ENCODE results near the gene STON2. TPM values are rescaled to one million over a fixed set of nuclear protein-coding genes. Genes with fewer than 3 reads are reported as not detected.

Gene STON2
- total RNA-seq, 3 donors from 2014 or later (not counting 1 experiment from before 2014, with no cell fraction given), result 1.7 to 4.8 (median 3.8) TPM

- no peaks in the 10 kb centered on the region for H3K9me3 Mint-ChIP-seq
- no peak for TF ChIP-seq CTCF (IDR thresholded peaks at IDR 0.05)
- Histone ChIP-seq H3K36me3 (ENCODE audit: control insufficient read depth, insufficient read depth, low read length) (no peaks in the 10 kb centered on the region), H3K4me3 (ENCODE audit: low read length) (no peak overlapping the region), H3K4me1 (ENCODE audit: control insufficient read depth, insufficient read depth, low read length) (no peaks in the 10 kb centered on the region), H3K27me3 (ENCODE audit: control insufficient read depth, insufficient read depth, low read length) (peaks cover 6% of the 10 kb centered on the region), H3K9me3 (ENCODE audit: control insufficient read depth, insufficient read depth, low read length) (no peaks in the 10 kb centered on the region), H3K27ac (ENCODE audit: low read length) (no peak overlapping the region)
- no peaks in the 10 kb centered on the region for H3K4me1 Mint-ChIP-seq
- H3K27me3 Mint-ChIP-seq (ENCODE audit: low read depth in 2 of 2), result peaks cover 37 to 51% of the 10 kb centered on the region in 2 donors
- ATAC-seq, result no peak
- H3K4me3 Mint-ChIP-seq, result no peak overlapping the region
- H3K36me3 Mint-ChIP-seq, result no peaks in the 10 kb centered on the region
- intact Hi-C loops (cut with micrococcal nuclease), result no loop called here
- WGBS (ENCODE audit: insufficient coverage), result 95% methylated on average over 1 of the region's 1 CpG
- no peak for DNase-seq
- H3K27ac Mint-ChIP-seq, result no peak overlapping the region
These were observed 28.9 kb upstream of the STON2 start for GRCh38 chr14:81429028-81429427.

- ATAC-seq, result no peak
- H3K9me3 Mint-ChIP-seq, result no peaks in the 10 kb centered on the region
- H3K27ac ChIP-seq (ENCODE audit: low read length), result no peak overlapping the region
These were observed 27.4 kb upstream of the STON2 start for GRCh38 chr14:81427348-81428058.

GRCh38 chr14:81423504-81423903, 23.4 kb upstream of the STON2 start:
- Mint-ChIP-seq H3K4me1 (no peaks in the 10 kb centered on the region), H3K4me3 (no peak overlapping the region), H3K9me3 (no peaks in the 10 kb centered on the region), H3K27me3 (ENCODE audit: low read depth in 2 of 2) (peaks cover 14 to 24% of the 10 kb centered on the region in 2 donors), H3K27ac (no peak overlapping the region), H3K36me3 (no peaks in the 10 kb centered on the region)
- Histone ChIP-seq H3K9me3 (ENCODE audit: control insufficient read depth, insufficient read depth, low read length) (no peaks in the 10 kb centered on the region), H3K27ac (ENCODE audit: low read length) (no peak overlapping the region), H3K27me3 (ENCODE audit: control insufficient read depth, insufficient read depth, low read length) (no peaks in the 10 kb centered on the region), H3K4me1 (ENCODE audit: control insufficient read depth, insufficient read depth, low read length) (no peaks in the 10 kb centered on the region), H3K4me3 (ENCODE audit: low read length) (no peak overlapping the region), H3K36me3 (ENCODE audit: control insufficient read depth, insufficient read depth, low read length) (no peaks in the 10 kb centered on the region)
- intact Hi-C loops (cut with micrococcal nuclease), result no loop called here
- 53% methylated on average over 6 of the region's 6 CpGs for WGBS (ENCODE audit: insufficient coverage)
- no peak for DNase-seq
- no peak for TF ChIP-seq CTCF (IDR thresholded peaks at IDR 0.05)
- ATAC-seq, result no peak

More at GRCh38 chr14:81427348-81428058, 27.4 kb upstream of the STON2 start:
- H3K9me3 ChIP-seq (ENCODE audit: control insufficient read depth, insufficient read depth, low read length), result no peaks in the 10 kb centered on the region
- no peak for DNase-seq
- Mint-ChIP-seq H3K27ac (no peak overlapping the region), H3K4me3 (no peak overlapping the region), H3K27me3 (ENCODE audit: low read depth in 2 of 2) (peaks cover 23 to 35% of the 10 kb centered on the region in 2 donors), H3K4me1 (no peaks in the 10 kb centered on the region), H3K36me3 (no peaks in the 10 kb centered on the region)
- WGBS (ENCODE audit: insufficient coverage), result 17% methylated on average over 7 of the region's 8 CpGs
- H3K27me3 ChIP-seq (ENCODE audit: control insufficient read depth, insufficient read depth, low read length), result no peaks in the 10 kb centered on the region
- intact Hi-C loops (cut with micrococcal nuclease), result no loop called here
- no peaks in the 10 kb centered on the region for H3K4me1 ChIP-seq (ENCODE audit: control insufficient read depth, insufficient read depth, low read length)
- no peaks in the 10 kb centered on the region for H3K36me3 ChIP-seq (ENCODE audit: control insufficient read depth, insufficient read depth, low read length)
- TF ChIP-seq CTCF (IDR thresholded peaks at IDR 0.05), result no peak
- H3K4me3 ChIP-seq (ENCODE audit: low read length), result no peak overlapping the region
